Activated CD4-positive, CD25-positive, alpha-beta regulatory T cell treated with anti-CD3 and anti-CD28 coated beads, Interleukin-2, amount 50 U/mL, for 72 hours (primary cell): ENCODE measurements around the gene TMED3.
"Not testable (repeated sequence)": the region's sequence is repeated elsewhere in the genome, so short reads cannot be mapped to it uniquely, and the experiment has no call there.

Source experiments
- DNase-seq: peaks from one replicate; pipeline ENCODE4 v3.0.0; 2021

The TMED3 gene

DNA sequence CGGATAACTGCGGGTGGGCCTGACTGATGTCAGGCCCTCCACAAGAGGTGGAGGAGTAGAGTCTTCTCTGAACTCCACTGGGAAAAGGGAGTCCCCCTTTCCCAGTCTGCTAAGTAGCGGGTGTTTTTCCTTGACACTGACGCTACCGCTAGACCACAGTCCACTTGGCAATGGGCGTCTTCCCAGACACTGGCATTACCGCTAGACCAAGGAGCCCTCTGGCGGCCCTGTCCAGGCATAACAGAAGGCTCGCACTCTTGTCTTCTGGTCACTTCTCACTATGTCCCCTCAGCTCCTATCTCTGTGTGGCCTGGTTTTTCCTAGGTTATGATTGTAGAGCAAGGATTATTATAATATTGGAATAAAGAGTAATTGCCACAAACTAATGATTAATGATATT is 9.1 kb downstream of the TMED3 start:
- DNase-seq, result not testable (repeated sequence)

DNA sequence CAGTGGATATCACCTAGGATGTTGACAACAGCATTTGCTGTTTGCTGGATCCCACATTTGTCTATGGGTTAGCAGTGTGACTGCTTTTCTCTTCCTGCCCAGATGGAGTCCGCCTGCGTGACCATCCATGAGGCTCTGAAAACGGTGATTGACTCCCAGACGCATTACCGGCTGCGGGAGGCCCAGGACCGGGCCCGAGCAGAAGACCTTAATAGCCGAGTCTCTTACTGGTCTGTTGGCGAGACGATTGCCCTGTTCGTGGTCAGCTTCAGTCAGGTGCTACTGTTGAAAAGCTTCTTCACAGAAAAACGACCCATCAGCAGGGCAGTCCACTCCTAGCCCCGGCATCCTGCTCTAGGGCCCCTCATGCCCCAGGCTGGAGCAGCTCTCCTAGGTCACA is 11.0 kb downstream of the TMED3 start:
- DNase-seq, result no peak

DNA sequence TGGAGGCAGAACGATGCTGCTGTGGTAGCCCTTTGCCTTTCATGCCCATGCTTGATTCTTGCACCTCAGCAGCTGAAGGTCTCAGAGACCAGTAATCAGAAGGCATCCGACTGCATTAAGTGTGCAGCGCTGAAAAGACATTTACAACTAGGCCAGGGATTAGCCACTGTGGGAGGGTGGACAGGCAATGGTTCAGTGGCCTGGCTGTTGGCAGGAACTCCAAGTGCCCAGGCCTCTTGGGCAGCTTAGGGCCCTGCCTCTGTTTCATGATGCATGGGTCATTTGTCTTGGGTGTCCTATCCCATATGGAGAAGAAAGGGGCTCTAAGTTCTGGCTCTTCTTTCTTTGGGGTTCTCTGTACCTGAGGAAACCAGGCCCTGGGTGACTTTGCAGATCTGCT is 11.4 kb downstream of the TMED3 start:
- DNase-seq, result no peak

DNA sequence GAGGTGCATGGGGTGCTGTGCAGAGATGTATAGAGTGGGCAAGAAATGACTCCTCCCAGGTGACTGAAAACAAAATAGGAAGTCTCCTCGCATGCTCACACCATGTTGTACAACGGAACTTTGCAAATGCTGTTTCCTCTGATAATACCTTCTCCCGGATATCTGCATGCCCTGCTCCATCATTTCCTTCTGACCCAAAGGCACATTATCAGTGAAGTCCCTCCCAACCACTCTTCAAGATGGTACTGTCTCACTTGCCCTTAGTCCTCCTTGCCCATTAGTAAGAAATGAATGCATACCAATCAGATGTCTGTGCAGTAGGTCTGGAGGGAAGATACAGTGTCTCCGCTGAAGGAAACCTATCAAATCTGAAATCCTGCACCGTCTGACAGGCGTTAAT is 12.0 kb downstream of the TMED3 start:
- DNase-seq, result no peak

GRCh38 chr15:79329171-79329611 is 18.3 kb downstream of the TMED3 start:
- DNase-seq, result no peak

GRCh38 chr15:79332824-79333510 is 22.1 kb downstream of the TMED3 start:
- no peak for DNase-seq

- DNase-seq, result no peak
Observed at GRCh38 chr15:79337591-79337990, 26.7 kb downstream of the TMED3 start.

GRCh38 chr15:79339588-79340314 is 28.8 kb downstream of the TMED3 start:
- no peak for DNase-seq

DNA sequence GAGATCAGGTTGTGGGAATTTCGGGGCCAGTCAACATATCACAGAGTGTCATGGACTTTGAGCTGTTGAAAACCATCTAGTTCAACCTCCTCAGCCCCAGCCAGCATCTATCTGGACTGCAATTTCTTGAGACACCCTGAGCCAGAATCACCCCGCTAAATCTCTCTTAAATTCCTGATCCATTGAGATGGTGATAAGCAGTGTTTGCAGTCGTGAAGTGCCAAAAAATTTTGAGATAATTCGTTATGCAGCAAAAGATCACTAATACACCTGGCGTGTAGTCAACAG is 29.3 kb downstream of the TMED3 start:
- no peak for DNase-seq

- no peak for DNase-seq
Observed at GRCh38 chr15:79341396-79341795, 30.5 kb downstream of the TMED3 start.

- no peak for DNase-seq
Observed at GRCh38 chr15:79349525-79349924, 38.6 kb downstream of the TMED3 start.

GRCh38 chr15:79352206-79352605 is 41.3 kb downstream of the TMED3 start:
- no peak for DNase-seq

GRCh38 chr15:79357566-79357965 is 46.7 kb downstream of the TMED3 start:
- DNase-seq, result no peak

GRCh38 chr15:79358069-79358468 is 47.2 kb downstream of the TMED3 start:
- DNase-seq, result no peak

DNA sequence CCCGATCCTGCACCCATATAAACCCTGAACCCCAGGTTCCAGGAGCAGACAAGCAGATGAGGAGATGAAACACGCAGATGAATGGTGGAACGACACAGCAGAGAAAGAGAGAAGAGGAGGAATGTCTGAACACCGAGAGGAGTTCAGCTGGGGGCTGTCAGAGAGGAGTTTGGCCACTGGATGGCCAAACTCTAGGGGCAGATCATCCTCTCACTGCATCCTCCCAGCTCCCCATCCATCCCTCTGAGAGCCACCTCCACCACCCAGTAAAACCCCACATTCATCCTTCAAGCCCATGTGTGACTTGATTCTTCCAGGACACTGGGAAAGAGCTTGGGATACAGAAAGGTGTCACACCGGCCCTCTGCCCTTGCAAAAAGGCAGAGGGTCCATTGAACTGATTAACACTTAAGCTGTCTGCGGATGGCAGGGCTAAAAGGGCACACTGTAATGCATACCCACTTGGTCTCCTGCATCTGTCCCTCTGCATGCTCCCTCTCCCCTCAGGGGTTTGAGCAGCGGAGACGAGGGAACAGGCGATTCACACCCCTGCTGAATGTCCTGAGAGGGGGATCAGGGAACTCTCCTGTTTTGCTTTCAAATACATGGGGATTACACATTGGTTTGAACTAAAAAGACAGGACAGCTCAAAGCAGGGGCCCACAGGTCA is 53.8 kb downstream of the TMED3 start:
- no peak for DNase-seq

DNA sequence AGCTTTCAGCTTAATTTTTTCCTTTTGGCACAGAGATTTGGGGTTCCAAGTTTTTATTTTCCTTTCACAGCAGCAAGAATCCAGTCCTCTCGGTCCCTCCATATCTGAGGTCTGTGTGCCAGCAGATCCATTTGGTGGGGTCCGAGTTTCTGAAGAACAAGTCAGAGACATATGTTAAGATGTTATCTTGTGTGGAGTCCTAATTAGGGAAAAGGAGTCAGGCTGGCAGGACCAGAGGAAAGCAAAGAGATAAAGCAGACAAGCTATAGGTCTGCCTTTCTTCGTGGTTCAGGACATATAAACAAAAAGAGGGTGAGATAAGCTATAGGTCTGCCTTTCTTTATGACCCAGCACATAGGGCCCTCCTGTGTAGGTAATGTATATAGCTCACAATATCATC is 54.9 kb downstream of the TMED3 start:
- DNase-seq, result no peak

DNA sequence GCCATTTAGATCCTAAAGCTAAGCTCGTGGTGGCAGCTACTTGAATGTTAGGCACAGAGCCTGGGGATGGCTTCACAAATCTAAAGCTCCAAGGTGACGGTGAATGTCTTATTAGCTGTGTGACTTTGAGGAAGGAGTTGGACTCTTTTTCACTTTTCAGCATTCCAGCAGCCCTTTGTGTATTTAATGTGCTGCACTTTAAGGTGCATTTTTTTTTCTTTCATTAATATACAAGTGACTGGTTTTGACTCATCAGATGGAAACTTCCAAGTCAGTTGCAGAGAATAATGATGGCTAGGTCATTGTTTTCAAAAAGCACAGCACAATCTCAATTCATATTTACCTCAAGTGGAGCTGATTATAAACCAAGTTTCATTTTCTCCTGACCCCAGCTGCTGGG is 55.8 kb downstream of the TMED3 start:
- no peak for DNase-seq

DNA sequence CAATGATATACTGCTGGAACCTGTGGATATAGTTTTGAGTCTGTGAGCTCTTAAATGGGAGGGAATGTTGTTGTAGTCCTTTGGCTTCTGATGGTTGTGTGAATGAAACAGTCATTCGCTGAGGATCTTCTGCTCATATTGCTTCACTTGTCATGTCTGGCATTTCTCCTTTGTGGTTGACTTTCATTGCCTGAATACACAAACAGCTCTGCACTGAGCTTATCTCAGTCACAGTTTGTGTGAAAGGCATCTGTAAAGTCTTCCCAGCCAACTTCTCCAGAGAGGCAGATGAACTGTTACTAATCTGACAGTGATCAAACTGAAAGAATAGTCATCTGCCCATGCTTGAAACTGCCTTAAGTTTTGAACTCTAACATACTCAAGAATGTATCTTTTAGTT is 59.8 kb downstream of the TMED3 start:
- no peak for DNase-seq

- no peak for DNase-seq
Observed at GRCh38 chr15:79371591-79371990, 60.7 kb downstream of the TMED3 start.

DNA sequence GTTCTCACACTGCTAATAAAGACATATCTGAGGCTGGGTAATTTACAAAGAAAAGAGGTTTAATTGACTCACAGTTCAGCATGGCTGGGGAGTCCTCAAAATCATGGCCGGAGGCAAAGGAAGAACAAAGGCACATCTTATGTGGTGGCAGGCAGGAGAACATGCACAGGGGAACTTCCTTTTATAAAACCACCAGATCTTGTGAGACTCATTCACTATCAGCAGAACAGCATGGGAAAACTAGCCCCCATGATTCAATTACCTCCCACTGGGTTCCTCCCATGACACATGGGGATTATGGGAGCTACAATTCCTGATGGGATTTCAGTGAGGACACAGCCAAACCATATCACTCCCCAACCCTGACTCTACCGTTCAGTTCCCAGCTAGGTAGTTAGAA is 61.5 kb downstream of the TMED3 start:
- no peak for DNase-seq
